ENCODE measurements around the gene SNX30.

GRCh38 chr9:112867275-112867991 lies 116.9 kb downstream of the SNX30 start:
- TF ChIP-seq CTCF (IDR thresholded peaks at IDR 0.05) (no peak), ZFX (IDR thresholded peaks at IDR 0.05; ENCODE audit: borderline replicate concordance) (no peak)
